Vagina (tissue), 2 donors: Measurements from ENCODE around the gene SNX32.

Source experiments
- POLR2A ChIP-seq, 2 donors: fragments of 450-650 bp; IDR thresholded peaks; one replicate each; pipeline ENCODE4 v1.6.1; 2017; ENCODE audit warnings: antibody characterized with exemption in 2 of 2, mild to moderate bottlenecking in 2 of 2, moderate library complexity in 2 of 2
- POLR2AphosphoS5 ChIP-seq, 2 donors: sonication (generic); formaldehyde crosslinking; IDR thresholded peaks; one replicate each; pipeline ENCODE4 v1.9.0; 2017; ENCODE audit warnings: antibody characterized with exemption in 2 of 2, mild to moderate bottlenecking in 2 of 2, low read depth in 1 of 2; ENCODE audit not compliant: insufficient read depth in 1 of 2
- TF ChIP-seq, protein P1 (sequence below), 3 experiments: fragments of 450-650 bp in 2 of 3; fragments of 200-600 bp in 1 of 3; sonication (generic) in 1 of 3; IDR thresholded peaks; one replicate each; pipeline ENCODE4 v1.5.1; 2017 to 2019; ENCODE audit warnings: antibody characterized with exemption in 3 of 3, mild to moderate bottlenecking in 2 of 3, moderate library complexity in 2 of 3

DNA sequence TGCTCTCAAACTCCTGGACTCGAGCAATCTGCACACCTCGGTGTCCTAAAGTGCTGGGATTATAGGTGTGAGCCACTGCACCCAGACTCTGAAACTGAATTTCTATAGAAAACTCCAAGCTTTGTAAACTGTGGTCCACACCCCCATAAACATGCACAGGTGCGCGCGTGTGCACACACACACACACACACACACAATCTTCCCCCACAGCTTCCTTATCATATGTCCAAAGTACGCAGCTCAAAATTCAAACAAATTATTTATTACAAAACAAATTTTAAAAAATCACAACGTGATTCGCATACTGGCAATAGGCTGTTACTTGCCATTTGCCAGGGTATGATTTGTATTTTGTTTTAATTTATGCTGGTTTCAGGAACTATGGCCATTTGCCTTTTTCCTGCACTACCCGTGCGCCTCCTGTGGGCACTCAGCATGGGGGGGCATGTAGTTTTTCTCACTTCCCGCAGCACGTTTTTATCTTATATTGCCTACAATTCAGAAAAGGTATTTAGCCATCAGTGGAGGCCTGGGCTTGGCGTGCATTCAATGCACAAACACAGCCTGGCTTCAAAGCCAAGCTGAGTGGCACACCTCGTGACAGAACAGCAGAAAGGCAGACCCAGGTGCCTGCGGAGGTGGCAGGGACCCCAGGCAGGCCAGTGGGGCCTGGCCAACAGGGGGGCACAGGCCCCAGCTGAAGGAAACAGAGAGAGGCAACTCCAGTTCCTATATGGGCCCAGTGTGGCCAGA, 10.8 kb upstream of the SNX32 start:
- TF ChIP-seq, protein P1, sequence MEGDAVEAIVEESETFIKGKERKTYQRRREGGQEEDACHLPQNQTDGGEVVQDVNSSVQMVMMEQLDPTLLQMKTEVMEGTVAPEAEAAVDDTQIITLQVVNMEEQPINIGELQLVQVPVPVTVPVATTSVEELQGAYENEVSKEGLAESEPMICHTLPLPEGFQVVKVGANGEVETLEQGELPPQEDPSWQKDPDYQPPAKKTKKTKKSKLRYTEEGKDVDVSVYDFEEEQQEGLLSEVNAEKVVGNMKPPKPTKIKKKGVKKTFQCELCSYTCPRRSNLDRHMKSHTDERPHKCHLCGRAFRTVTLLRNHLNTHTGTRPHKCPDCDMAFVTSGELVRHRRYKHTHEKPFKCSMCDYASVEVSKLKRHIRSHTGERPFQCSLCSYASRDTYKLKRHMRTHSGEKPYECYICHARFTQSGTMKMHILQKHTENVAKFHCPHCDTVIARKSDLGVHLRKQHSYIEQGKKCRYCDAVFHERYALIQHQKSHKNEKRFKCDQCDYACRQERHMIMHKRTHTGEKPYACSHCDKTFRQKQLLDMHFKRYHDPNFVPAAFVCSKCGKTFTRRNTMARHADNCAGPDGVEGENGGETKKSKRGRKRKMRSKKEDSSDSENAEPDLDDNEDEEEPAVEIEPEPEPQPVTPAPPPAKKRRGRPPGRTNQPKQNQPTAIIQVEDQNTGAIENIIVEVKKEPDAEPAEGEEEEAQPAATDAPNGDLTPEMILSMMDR (IDR thresholded peaks at IDR 0.05): no peak
- TF ChIP-seq POLR2AphosphoS5 (IDR thresholded peaks at IDR 0.05; ENCODE audit: insufficient read depth in 1 of 2, low read depth in 1 of 2) (no peak), POLR2A (IDR thresholded peaks at IDR 0.05) (no peak)
